GM21619 (cell line): ENCODE measurements around the gene EPB41.
"Not testable (repeated sequence)": the region's sequence is repeated elsewhere in the genome, so short reads cannot be mapped to it uniquely, and the experiment has no call there.

Experiments used
- ATAC-seq: cut with Tn5 transposase; IDR thresholded peaks from one replicate; pipeline ENCODE4 v1.9.1; 2021; ENCODE audit not compliant: unreplicated experiment

Gene EPB41

GRCh38 chr1:29043274-29043965 lies 129.1 kb downstream of the EPB41 start:
- no peak for ATAC-seq

- no peak for ATAC-seq
These were observed 129.6 kb downstream of the EPB41 start for GRCh38 chr1:29044010-29044409.

GRCh38 chr1:29045663-29046062 lies 131.3 kb downstream of the EPB41 start:
- ATAC-seq = not testable (repeated sequence)

- ATAC-seq = no peak
These were observed 132.8 kb downstream of the EPB41 start for GRCh38 chr1:29047142-29047541.

GRCh38 chr1:29050166-29050565 lies 135.8 kb downstream of the EPB41 start:
- no peak for ATAC-seq

GRCh38 chr1:29052100-29052499 lies 137.7 kb downstream of the EPB41 start:
- ATAC-seq = no peak

- no peak for ATAC-seq
These were observed 138.6 kb downstream of the EPB41 start for GRCh38 chr1:29052941-29053340.

- ATAC-seq = no peak
These were observed 140.8 kb downstream of the EPB41 start for GRCh38 chr1:29055160-29055559.

GRCh38 chr1:29056256-29056655 lies 141.9 kb downstream of the EPB41 start:
- ATAC-seq = no peak

- no peak for ATAC-seq
These were observed 143.3 kb downstream of the EPB41 start for GRCh38 chr1:29057700-29058099.

- no peak for ATAC-seq
These were observed 148.0 kb downstream of the EPB41 start for GRCh38 chr1:29062157-29062942.

GRCh38 chr1:29064064-29064463 lies 149.7 kb downstream of the EPB41 start:
- no peak for ATAC-seq

- ATAC-seq = no peak
These were observed 162.8 kb downstream of the EPB41 start for GRCh38 chr1:29077155-29077554.

GRCh38 chr1:29079916-29080629 lies 165.7 kb downstream of the EPB41 start:
- not testable (repeated sequence) for ATAC-seq

- no peak for ATAC-seq
These were observed 166.8 kb downstream of the EPB41 start for GRCh38 chr1:29081201-29081600.

- no peak for ATAC-seq
These were observed 168.2 kb downstream of the EPB41 start for GRCh38 chr1:29082519-29082918.

GRCh38 chr1:29083317-29084195 lies 169.2 kb downstream of the EPB41 start:
- no peak for ATAC-seq

GRCh38 chr1:29084196-29084521 lies 169.8 kb downstream of the EPB41 start:
- no peak for ATAC-seq

- no peak for ATAC-seq
These were observed 176.7 kb downstream of the EPB41 start for GRCh38 chr1:29090937-29091618.

GRCh38 chr1:29092704-29093103 lies 178.3 kb downstream of the EPB41 start:
- ATAC-seq = not testable (repeated sequence)
